Middle frontal gyrus (tissue), 1 donor: ENCODE results near the gene AXDND1.
"Not testable (repeated sequence)": the region's sequence is repeated elsewhere in the genome, so short reads cannot be mapped to it uniquely, and the experiment has no call there.

Source experiments
- DNase-seq: peaks from one replicate; pipeline ENCODE4 v3.0.0-alpha.2; 2015; ENCODE audit warnings: low spot score; ENCODE audit errors: extremely low spot score

The AXDND1 gene

GRCh38 chr1:179365342-179366092 is at the start of gene AXDND1:
Gene AXDND1, plus strand, starts transcription at chr1:179365971. Its CDS starts 539 bp downstream, at chr1:179366510.
- DNase-seq, result peak; percentile 73

GRCh38 chr1:179318491-179318890 is 47.3 kb upstream of the AXDND1 start:
- DNase-seq, result no peak

- DNase-seq, result no peak
These were observed 44.1 kb upstream of the AXDND1 start for GRCh38 chr1:179321533-179322216.

- DNase-seq, result no peak
These were observed 43.2 kb upstream of the AXDND1 start for GRCh38 chr1:179322557-179322956.

- DNase-seq, result no peak
These were observed 42.3 kb upstream of the AXDND1 start for GRCh38 chr1:179323436-179323835.

- no peak for DNase-seq
These were observed 39.9 kb upstream of the AXDND1 start for GRCh38 chr1:179325836-179326235.

DNA sequence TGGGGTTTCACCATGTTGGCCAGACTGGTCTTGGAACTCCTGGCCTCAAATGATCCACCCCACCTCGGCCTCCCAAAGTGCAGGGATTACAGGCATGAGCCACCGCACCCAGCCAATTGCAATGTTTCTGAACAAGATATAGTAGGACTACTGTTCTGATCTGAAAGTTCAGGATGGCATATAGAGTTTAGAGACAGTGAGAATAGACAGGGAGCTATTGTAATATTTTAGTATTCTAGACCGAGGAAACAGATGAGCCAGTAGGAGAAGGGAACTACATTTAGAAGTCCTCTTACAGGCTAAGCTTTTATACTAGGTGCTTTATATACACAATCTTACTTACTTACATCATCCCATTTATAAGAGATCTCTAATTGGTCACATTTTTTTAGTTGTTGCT is 39.0 kb upstream of the AXDND1 start:
- no peak for DNase-seq

- DNase-seq, result no peak
These were observed 38.6 kb upstream of the AXDND1 start for GRCh38 chr1:179327196-179327595.

- DNase-seq, result no peak
These were observed 38.1 kb upstream of the AXDND1 start for GRCh38 chr1:179327679-179328078.

GRCh38 chr1:179329862-179330261 is 35.9 kb upstream of the AXDND1 start:
- DNase-seq, result no peak

DNA sequence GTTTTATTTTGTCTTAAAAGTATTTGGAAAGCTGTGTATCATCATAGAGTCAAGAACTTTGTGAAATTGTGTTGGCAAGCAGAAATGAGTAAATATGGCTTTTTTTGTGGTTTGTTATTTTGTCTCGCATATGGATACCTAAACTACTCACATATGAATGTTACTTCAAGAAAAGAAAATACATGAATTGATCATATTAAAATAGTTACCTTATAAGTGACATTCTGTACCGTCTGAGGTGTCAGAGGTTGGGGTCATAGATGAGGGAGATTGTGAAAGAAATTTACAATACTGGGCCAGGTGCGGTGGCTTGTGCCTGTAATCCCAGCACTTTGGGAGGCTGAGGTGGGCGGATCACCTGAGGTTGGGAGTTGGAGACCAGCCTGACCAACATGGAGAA is 31.3 kb upstream of the AXDND1 start:
- DNase-seq, result no peak

DNA sequence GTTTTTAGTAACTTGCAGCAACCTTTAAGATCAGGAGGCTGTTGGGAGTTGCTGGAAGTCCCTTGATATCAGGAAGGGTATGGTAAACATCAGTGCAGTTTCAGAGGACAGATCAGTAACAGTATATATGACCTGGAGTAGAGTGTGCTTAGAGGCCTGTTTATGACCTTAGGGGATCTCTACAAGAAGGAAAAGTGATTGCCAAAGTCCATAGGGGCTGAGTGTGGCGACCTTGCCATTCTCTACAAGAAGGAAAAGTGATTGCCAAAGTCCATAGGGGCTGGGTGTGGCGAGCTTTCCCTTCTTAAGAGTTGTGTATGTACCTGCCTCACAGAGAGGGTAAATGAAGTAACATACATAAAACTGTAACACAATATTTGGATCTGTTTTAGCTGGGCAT is 28.5 kb upstream of the AXDND1 start:
- DNase-seq, result no peak

GRCh38 chr1:179337942-179338560 is 27.7 kb upstream of the AXDND1 start:
- DNase-seq, result no peak

- no peak for DNase-seq
These were observed 24.9 kb upstream of the AXDND1 start for GRCh38 chr1:179340918-179341317.

DNA sequence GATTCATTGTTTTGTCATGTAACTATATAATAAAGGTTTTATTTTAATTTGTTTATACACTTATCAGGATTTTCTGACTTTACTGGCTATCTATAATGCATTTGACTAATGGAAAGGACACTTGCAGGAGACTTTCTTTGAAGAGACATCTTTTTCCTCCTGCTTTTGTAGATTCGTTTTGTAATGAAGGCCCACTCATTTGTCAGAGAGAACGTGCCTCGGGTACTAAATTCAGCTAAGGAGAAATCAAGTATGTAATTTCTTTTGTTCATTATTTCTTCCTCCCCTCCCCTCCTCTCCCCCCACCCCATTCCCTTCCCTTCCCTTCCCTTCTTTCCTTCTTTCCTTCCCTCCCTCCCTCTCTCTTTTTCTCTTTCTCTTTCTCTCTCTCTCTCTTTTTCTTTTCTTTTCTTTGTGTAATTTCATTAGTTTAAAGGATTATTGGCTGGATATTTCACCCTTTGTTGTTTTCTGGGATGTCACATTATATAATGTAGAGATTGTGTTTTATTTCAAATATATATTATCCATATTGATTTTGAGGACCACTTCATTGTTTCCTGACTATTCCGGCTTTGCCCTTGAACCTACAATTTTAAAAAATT is 23.7 kb upstream of the AXDND1 start:
- no peak for DNase-seq

DNA sequence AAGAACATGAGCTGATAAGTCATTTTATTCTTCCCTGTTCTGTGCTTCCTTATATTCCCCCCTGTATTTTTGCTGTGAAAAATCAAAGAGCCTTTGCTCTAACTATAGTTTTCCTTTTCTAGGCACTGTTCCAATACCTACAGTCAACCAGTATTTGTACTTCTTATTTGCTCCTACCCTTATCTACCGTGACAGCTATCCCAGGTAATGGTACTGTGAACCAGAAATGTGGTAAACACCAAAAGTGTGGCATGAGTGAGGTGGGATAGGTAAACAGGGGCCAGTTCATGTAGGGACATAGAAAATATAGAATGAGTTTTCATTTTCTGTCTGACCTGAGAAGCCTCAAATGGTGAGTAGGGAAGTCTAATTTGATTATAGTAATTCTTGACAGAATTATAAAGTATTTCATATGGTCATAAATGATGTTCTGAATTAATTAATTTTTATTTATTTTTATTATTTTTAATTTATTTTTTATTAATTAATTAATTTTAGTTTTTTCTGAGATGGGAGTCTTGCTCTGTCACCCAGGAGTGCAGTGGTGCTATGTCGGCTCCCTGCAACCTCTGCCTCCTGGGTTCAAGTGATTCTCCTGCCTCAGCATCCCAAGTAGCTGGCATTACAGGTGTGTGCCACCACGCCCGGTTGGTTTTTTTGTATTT is 22.9 kb upstream of the AXDND1 start:
- DNase-seq, result no peak

GRCh38 chr1:179351281-179351680 is 14.5 kb upstream of the AXDND1 start:
- no peak for DNase-seq

GRCh38 chr1:179352236-179352635 is 13.5 kb upstream of the AXDND1 start:
- DNase-seq, result no peak

DNA sequence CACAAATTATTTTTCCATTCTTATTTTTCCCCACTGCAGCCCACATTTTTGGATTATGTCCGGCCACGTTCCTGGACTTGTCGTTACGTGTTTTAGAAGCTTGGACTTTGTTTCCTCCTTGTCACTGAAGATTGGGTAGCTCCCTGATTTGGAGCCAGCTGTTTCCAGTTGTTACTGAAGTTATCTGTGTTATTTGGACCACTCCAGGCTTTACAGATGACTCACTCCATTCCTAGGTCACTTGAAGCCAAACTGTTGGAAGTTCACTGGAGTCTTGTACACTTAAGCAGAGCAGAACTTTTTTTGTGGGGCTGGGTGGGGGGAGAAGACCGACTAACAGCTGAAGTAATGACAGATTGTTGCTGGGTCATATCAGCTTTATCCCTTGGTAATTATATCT is 12.2 kb upstream of the AXDND1 start:
- no peak for DNase-seq

DNA sequence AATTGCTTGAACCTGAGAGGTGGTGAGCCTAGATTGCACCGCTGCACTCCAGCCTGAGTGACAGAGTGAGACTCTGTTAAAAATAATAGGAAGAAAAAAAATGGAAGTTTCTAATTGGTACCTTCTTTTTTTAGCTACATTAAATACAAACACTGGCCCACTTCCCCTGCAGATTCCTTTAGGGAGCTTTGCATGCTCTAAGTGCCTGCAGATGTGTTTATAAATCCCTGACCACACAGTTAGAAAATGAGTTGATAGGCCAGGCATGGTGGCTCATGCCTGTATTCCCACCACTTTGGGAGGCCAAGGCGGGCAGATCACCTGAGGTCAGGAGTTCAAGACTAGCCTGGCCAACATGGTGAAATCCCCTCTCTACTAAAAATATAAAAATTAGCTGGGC is 4.1 kb upstream of the AXDND1 start:
- not testable (repeated sequence) for DNase-seq

GRCh38 chr1:179366093-179366800 is 476 bp downstream of the AXDND1 start:
- no peak for DNase-seq
